ENCODE results near the gene SSC4D. TPM values are rescaled to one million over a fixed set of nuclear protein-coding genes. Genes with fewer than 3 reads are reported as not detected.

Gene SSC4D
- polyA plus RNA-seq, 1 experiment = 0.45 TPM

GRCh38 chr7:76346778-76347177 is 62.7 kb downstream of the SSC4D start:
- no peak for TF ChIP-seq CTCF (IDR thresholded peaks at IDR 0.05; ENCODE audit: low read depth, low read length)
- ChIA-PET CTCF (no interaction called here), POLR2A (no interaction called here)
- Histone ChIP-seq H3K27ac (ENCODE audit: low read depth, low read length) (peak overlapping the region; percentile 39), H3K27me3 (ENCODE audit: control insufficient read depth, insufficient read depth, low read length) (no peaks in the 10 kb centered on the region), H3K9me3 (ENCODE audit: control insufficient read depth, insufficient read depth, low read length) (no peaks in the 10 kb centered on the region; the same call in 1 of the 2 replicates), H3K4me3 (ENCODE audit: low read depth, low read length) (no peak overlapping the region)
- no peak for DNase-seq (ENCODE audit: low read depth, low spot score)

DNA sequence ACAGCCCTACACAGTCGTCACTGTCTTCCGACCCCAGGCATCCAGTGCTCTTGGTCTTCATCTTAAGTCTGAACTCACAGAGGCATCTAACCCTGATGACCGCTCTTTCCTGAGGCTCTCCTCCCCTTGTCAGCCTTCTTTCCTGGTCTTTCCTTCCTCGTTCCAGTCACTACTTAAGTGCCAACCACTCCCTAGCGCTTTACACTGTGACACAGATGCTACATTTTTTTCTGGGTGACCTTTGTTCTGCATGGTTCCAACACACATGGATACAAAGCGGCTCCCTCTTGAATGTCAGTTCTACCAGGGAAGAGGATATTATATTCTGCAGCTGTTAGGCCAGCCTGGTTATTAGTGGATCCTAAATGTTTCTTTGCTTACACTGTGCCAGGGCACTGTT is 63.4 kb downstream of the SSC4D start:
- POLR2A ChIA-PET = no interaction called here
- no peak for DNase-seq (ENCODE audit: low read depth, low spot score)
- H3K4me3 ChIP-seq (ENCODE audit: low read depth, low read length) = no peak overlapping the region
- no peak overlapping the region for H3K27ac ChIP-seq (ENCODE audit: low read depth, low read length)
- CTCF ChIA-PET = no interaction called here
- no peak for TF ChIP-seq CTCF (IDR thresholded peaks at IDR 0.05; ENCODE audit: low read depth, low read length)
- no peaks in the 10 kb centered on the region; the same call in 1 of the 2 replicates for H3K9me3 ChIP-seq (ENCODE audit: control insufficient read depth, insufficient read depth, low read length)
- H3K27me3 ChIP-seq (ENCODE audit: control insufficient read depth, insufficient read depth, low read length) = no peaks in the 10 kb centered on the region

GRCh38 chr7:76343931-76344321 is 65.6 kb downstream of the SSC4D start:
- no peaks in the 10 kb centered on the region for H3K27me3 ChIP-seq (ENCODE audit: control insufficient read depth, insufficient read depth, low read length)
- H3K9me3 ChIP-seq (ENCODE audit: control insufficient read depth, insufficient read depth, low read length) = no peaks in the 10 kb centered on the region; the same call in 1 of the 2 replicates
- no peak overlapping the region for H3K27ac ChIP-seq (ENCODE audit: low read depth, low read length)
- ChIA-PET POLR2A (interaction anchor here (1.1 kb wide), 1 partner anchor 15 kb away, joined by 7 read pairs; the partner anchor contains the start of gene YWHAG), CTCF (interaction anchor here (0.9 kb wide), 1 partner anchor 10 kb away, joined by 3 read pairs; no protein-coding TSS in a partner anchor)
- DNase-seq (ENCODE audit: low read depth, low spot score) = no peak
- no peak for TF ChIP-seq CTCF (IDR thresholded peaks at IDR 0.05; ENCODE audit: low read depth, low read length)
- H3K4me3 ChIP-seq (ENCODE audit: low read depth, low read length) = no peak overlapping the region

DNA sequence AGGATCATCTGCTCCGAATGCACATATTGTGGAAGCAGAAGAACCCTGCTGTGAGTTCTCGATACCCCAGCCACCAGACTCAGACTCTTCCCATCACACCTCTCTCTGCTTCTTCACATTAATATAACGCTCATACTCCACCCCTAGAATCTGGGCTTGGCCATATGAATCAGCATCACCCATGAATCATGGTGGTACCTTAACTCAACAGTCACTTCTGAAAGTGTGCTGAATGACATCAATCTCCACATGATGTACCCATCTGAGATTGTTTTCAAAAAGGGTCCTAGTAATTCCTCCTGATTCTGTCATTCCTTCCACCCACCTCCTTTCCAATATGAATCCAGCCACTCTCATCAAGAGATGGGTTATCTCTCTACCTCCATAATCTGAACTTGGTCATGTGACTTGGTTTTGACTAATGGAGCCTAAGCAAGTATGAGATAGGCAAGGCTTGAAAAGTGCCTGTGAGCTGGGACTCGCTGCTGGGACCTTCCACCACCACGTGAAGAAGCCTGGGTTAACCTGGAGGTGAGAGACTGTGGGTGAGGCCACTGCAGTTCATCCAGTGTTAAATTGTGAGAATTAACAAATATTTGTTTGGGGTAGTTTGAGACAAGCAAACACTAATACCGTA is 66.1 kb downstream of the SSC4D start:
- ChIA-PET POLR2A (interaction anchor here (1.1 kb wide), 1 partner anchor 15 kb away, joined by 7 read pairs; the partner anchor contains the start of gene YWHAG), CTCF (interaction anchor here (0.9 kb wide), 1 partner anchor 10 kb away, joined by 3 read pairs; no protein-coding TSS in a partner anchor)
- TF ChIP-seq CTCF (IDR thresholded peaks at IDR 0.05; ENCODE audit: low read depth, low read length) = no peak
- Histone ChIP-seq H3K4me3 (ENCODE audit: low read depth, low read length) (no peak overlapping the region), H3K27ac (ENCODE audit: low read depth, low read length) (peak overlapping the region; percentile 22), H3K9me3 (ENCODE audit: control insufficient read depth, insufficient read depth, low read length) (no peaks in the 10 kb centered on the region; the same call in 1 of the 2 replicates), H3K27me3 (ENCODE audit: control insufficient read depth, insufficient read depth, low read length) (no peaks in the 10 kb centered on the region)
- no peak for DNase-seq (ENCODE audit: low read depth, low spot score)

DNA sequence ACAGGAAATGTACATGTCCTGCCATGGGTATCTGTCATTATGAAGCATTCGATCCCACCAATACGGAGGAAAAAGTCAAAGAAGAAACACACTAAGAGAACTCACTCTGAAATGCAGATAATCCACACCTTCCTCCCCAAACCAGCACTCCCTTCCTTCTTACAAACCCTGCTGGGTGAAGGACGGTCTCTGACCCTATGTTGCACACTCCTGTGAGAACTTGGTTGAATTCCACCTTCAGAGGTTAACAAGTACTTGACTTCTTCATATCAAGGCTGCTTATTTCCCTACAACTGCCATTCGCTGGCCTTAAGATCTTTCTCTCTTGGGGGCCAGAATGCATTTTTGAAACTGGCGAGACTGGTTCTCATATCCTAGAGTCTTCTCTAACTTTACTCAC is 67.3 kb downstream of the SSC4D start:
- H3K27me3 ChIP-seq (ENCODE audit: control insufficient read depth, insufficient read depth, low read length) = no peaks in the 10 kb centered on the region
- H3K27ac ChIP-seq (ENCODE audit: low read depth, low read length) = peak overlapping the region; percentile 52
- no peaks in the 10 kb centered on the region for H3K9me3 ChIP-seq (ENCODE audit: control insufficient read depth, insufficient read depth, low read length)
- POLR2A ChIA-PET = interaction anchor here (1.0 kb wide), 1 partner anchor 17 kb away, joined by 4 read pairs; the partner anchor contains the start of gene YWHAG
- no peak for TF ChIP-seq CTCF (IDR thresholded peaks at IDR 0.05; ENCODE audit: low read depth, low read length)
- no peak for DNase-seq (ENCODE audit: low read depth, low spot score)
- H3K4me3 ChIP-seq (ENCODE audit: low read depth, low read length) = no peak overlapping the region
- CTCF ChIA-PET = no interaction called here
